B cell (primary cell): ENCODE results near the gene ME1. TPM values are rescaled to one million over a fixed set of nuclear protein-coding genes. Genes with fewer than 3 reads are reported as not detected.

Experiments
- ATAC-seq: fragments of 200-7000 bp; cut with Tn5 transposase; one replicate; pipeline ENCODE4 v1.10.0; 2021; ENCODE audit warnings: low read depth, mild to moderate bottlenecking, moderate number of reproducible peaks, moderate library complexity
- CTCF ChIA-PET: fragments of 350-600 bp; sonication (Branson Sonifier 250); formaldehyde crosslinking; loops from one replicate; lab custom pipeline; 2021; ENCODE audit warnings: antibody characterized with exemption, inconsistent platforms; lab: Charles Lee
- POLR2A ChIA-PET: fragments of 350-600 bp; sonication (Branson Sonifier 250); formaldehyde crosslinking; loops from one replicate; lab custom pipeline; 2021; ENCODE audit warnings: antibody characterized with exemption; lab: Charles Lee
- DNase-seq: peaks from one replicate; pipeline ENCODE4 v3.0.0; 2013
- H2AFZ ChIP-seq: 2 replicates; pipeline ENCODE4 v1.6.1; 2012; ENCODE audit warnings: mild to moderate bottlenecking, low read depth, low read length; ENCODE audit not compliant: insufficient read depth, poor library complexity, severe bottlenecking
- H3K27ac ChIP-seq, 2 donors: 1 replicate in 1 of 2; 2 replicates in 1 of 2; pipeline ENCODE4 v1.5.1; 2012 to 2013; ENCODE audit warnings: low read length in 2 of 2, mild to moderate bottlenecking in 2 of 2, moderate library complexity in 1 of 2
- H3K27me3 ChIP-seq, 4 experiments: fragments of 200-600 bp in 1 of 4; sonication (generic) in 1 of 4; replicated peaks in 1 of 4; 1 replicate in 2 of 4; 2 replicates in 2 of 4; pipeline versions ENCODE4 v1.6.1 to v1.7.0; 2013 to 2016; ENCODE audit warnings: low read length in 3 of 4, mild to moderate bottlenecking in 2 of 4, mixed read lengths in 1 of 4, moderate library complexity in 1 of 4; ENCODE audit not compliant: insufficient read depth in 4 of 4, control insufficient read depth in 3 of 4; ENCODE audit errors: control extremely low read depth in 1 of 4
- H3K36me3 ChIP-seq, 2 experiments: replicated peaks in 1 of 2; 1 replicate in 1 of 2; 2 replicates in 1 of 2; pipeline versions ENCODE4 v1.6.1 to v1.7.1; 2013; ENCODE audit warnings: low read length in 1 of 2; ENCODE audit not compliant: insufficient read depth in 2 of 2, control insufficient read depth in 1 of 2; ENCODE audit errors: control extremely low read depth in 1 of 2, extremely low read depth in 1 of 2
- H3K4me1 ChIP-seq, 2 donors: fragments of 200-600 bp in 1 of 2; sonication (generic) in 1 of 2; 1 replicate in 1 of 2; 2 replicates in 1 of 2; pipeline versions ENCODE4 v1.5.1 to v1.6.1; 2013 to 2017; ENCODE audit warnings: low read length in 2 of 2; ENCODE audit not compliant: control insufficient read depth in 2 of 2, insufficient read depth in 2 of 2
- H3K4me2 ChIP-seq: replicated peaks from 2 replicates; pipeline ENCODE3; 2012; ENCODE audit warnings: mild to moderate bottlenecking, low read depth, low read length; ENCODE audit not compliant: poor library complexity, severe bottlenecking
- H3K4me3 ChIP-seq, 5 experiments: fragments of 200-600 bp in 1 of 5; sonication (generic) in 1 of 5; 1 replicate in 3 of 5; 2 replicates in 2 of 5; pipeline versions ENCODE4 v1.5.1 to v1.7.0; 2011 to 2016; ENCODE audit warnings: low read length in 4 of 5, mild to moderate bottlenecking in 4 of 5, low read depth in 2 of 5, control low read depth in 1 of 5, moderate library complexity in 1 of 5; ENCODE audit not compliant: insufficient read depth in 1 of 5; ENCODE audit errors: control extremely low read depth in 1 of 5, extremely low read depth in 1 of 5
- H3K79me2 ChIP-seq: fragments of 200-600 bp; sonication (generic); one replicate; pipeline ENCODE4 v1.6.0; 2016; ENCODE audit warnings: low read length; ENCODE audit not compliant: control insufficient read depth, insufficient read depth
- H3K9ac ChIP-seq: fragments of 200-600 bp; sonication (generic); 2 replicates; pipeline ENCODE4 v1.6.1; 2017; ENCODE audit warnings: mild to moderate bottlenecking, low read length, moderate library complexity
- H3K9me3 ChIP-seq, 3 donors: one replicate each; pipeline versions ENCODE4 v1.6.1 to v1.7.1; 2013; ENCODE audit warnings: low read length in 2 of 3; ENCODE audit not compliant: control insufficient read depth in 2 of 3, insufficient read depth in 1 of 3; ENCODE audit errors: control extremely low read depth in 1 of 3
- H4K20me1 ChIP-seq: 2 replicates; pipeline ENCODE4 v1.6.0; 2012; ENCODE audit warnings: mild to moderate bottlenecking, low read length; ENCODE audit not compliant: insufficient read depth, control insufficient read depth, poor library complexity, severe bottlenecking
- H3K27ac Mint-ChIP-seq: one replicate; pipeline ENCODE4 v1.8.0; 2021; ENCODE audit warnings: mixed read lengths
- H3K27me3 Mint-ChIP-seq: one replicate; pipeline ENCODE4 v1.8.0; 2021; ENCODE audit warnings: mixed read lengths
- H3K4me1 Mint-ChIP-seq: one replicate; pipeline ENCODE4 v1.8.0; 2021; ENCODE audit warnings: mixed read lengths
- H3K4me3 Mint-ChIP-seq: one replicate; pipeline ENCODE4 v1.8.0; 2021; ENCODE audit warnings: mixed read lengths
- H3K9me3 Mint-ChIP-seq: one replicate; pipeline ENCODE4 v1.8.0; 2022; ENCODE audit warnings: mixed read lengths; ENCODE audit not compliant: insufficient read depth
- EZH2 ChIP-seq: IDR thresholded peaks from 2 replicates; pipeline ENCODE4 v1.6.1; 2012; ENCODE audit warnings: borderline replicate concordance, low read depth, mild to moderate bottlenecking, moderate library complexity, low read length; ENCODE audit not compliant: insufficient read depth, poor library complexity, severe bottlenecking
- WGBS: methylation state at CpG from one replicate; pipeline ENCODE4 v1.1.5; 2013; ENCODE audit warnings: missing lambda C conversion rate; ENCODE audit not compliant: insufficient coverage; 5-methylcytosine and 5-hydroxymethylcytosine counted together
- intact Hi-C: fragments of 100-400 bp; cut with micrococcal nuclease; formaldehyde crosslinking; loops from one replicate; pipeline ENCODE4 v1.10.0; 2022
- polyA plus RNA-seq: library from polyadenylated mRNA; depleted of rRNA; stranded (reverse); fragments of >200 nt; gene quantifications from 2 replicates; pipeline ENCODE4 v1.2.3, GENCODE V29; 2012
- total RNA-seq, 2 donors: library from RNA; stranded (reverse); fragments of 120-200 nt in 1 of 2; gene quantifications; 1 replicate in 1 of 2; 2 replicates in 1 of 2; pipeline versions ENCODE4 v1.2.3 to v1.2.4, GENCODE V29; 2013 to 2022
- TF ChIP-seq, protein P1 (sequence below): fragments of 200-600 bp; IDR thresholded peaks from one replicate; pipeline ENCODE4 v1.8.0; 2022; ENCODE audit warnings: antibody characterized with exemption, mild to moderate bottlenecking

Gene ME1
- total and polyA plus RNA-seq, 2 donors (not counting 1 experiment from before 2014, with no cell fraction given) = not detected

DNA sequence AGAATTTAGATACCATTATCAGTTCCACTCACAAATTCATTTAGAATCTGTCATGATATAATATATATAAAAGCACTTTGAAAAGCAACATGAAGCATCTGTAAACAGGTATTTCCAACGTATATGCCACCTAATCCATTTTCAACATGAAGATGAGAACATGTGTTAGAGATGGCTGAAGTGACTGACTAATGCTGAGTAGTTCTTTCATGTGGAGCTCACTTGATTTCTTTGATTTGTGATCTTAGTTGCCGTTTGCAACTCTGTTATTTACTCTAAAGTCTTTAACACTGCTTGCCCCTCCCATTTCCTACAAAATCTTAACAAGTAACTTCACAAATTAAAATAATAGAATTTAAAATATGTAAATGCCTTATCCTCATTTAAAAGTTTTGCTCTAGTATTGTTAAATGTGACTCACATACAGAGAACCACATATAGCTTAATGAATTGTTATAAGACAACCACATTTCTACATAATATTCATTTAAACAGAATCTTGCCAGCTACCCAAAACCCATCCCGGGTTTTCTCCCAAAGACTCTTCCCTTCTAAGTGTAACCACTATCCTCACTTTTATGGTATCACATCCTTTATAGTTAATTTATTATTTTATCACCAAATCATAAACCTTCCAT is 78.3 kb downstream of the ME1 start:
- Histone ChIP-seq H4K20me1 (no peaks in the 10 kb centered on the region), H3K4me1 (no peaks in the 10 kb centered on the region), H3K4me2 (no peak overlapping the region), H3K36me3 (no peaks in the 10 kb centered on the region), H3K4me3 (no peak overlapping the region), H3K27ac (no peak overlapping the region), H3K79me2 (no peaks in the 10 kb centered on the region), H3K9ac (no peak overlapping the region), H2AFZ (no peak overlapping the region), H3K27me3 (no peaks in the 10 kb centered on the region), H3K9me3 (no peaks in the 10 kb centered on the region)
- POLR2A ChIA-PET = no interaction called here
- Mint-ChIP-seq H3K9me3 (no peaks in the 10 kb centered on the region), H3K4me3 (no peak overlapping the region), H3K27me3 (no peaks in the 10 kb centered on the region), H3K27ac (no peak overlapping the region), H3K4me1 (no peaks in the 10 kb centered on the region)
- 83% methylated on average over 1 of the region's 3 CpGs for WGBS
- intact Hi-C loops = no loop called here
- TF ChIP-seq, protein P1, sequence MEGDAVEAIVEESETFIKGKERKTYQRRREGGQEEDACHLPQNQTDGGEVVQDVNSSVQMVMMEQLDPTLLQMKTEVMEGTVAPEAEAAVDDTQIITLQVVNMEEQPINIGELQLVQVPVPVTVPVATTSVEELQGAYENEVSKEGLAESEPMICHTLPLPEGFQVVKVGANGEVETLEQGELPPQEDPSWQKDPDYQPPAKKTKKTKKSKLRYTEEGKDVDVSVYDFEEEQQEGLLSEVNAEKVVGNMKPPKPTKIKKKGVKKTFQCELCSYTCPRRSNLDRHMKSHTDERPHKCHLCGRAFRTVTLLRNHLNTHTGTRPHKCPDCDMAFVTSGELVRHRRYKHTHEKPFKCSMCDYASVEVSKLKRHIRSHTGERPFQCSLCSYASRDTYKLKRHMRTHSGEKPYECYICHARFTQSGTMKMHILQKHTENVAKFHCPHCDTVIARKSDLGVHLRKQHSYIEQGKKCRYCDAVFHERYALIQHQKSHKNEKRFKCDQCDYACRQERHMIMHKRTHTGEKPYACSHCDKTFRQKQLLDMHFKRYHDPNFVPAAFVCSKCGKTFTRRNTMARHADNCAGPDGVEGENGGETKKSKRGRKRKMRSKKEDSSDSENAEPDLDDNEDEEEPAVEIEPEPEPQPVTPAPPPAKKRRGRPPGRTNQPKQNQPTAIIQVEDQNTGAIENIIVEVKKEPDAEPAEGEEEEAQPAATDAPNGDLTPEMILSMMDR = no peak
- TF ChIP-seq EZH2 = no peak
- DNase-seq = no peak
- ATAC-seq = no peak
- CTCF ChIA-PET = no interaction called here

DNA sequence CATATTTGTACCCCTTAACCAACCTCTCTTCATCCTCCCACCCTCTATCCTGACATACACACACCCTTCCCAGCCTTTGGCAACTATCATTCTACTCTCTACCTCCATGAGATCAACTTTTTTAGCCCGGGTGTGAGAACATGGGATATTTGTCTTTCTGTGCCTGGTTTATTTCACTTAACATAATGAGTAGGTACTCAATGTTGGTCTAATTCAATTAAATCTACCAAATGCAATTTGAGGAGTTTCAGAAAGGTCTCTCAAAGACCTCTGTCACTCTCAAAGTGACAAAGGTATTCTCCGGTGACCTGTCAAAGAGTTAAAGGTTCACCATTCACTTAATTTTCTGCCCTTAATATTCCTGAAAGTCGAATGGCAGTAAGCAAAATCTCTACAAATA is 87.7 kb downstream of the ME1 start:
- Mint-ChIP-seq H3K4me3 (no peak overlapping the region), H3K27me3 (no peaks in the 10 kb centered on the region)

More for the DNA sequence above, 87.7 kb downstream of the ME1 start:
- TF ChIP-seq EZH2 = no peak
- TF ChIP-seq, protein P1 = no peak
- no peak overlapping the region for H3K4me3 ChIP-seq
- no peaks in the 10 kb centered on the region for H3K27me3 ChIP-seq
- WGBS = no CpG with 5 or more reads among the region's 3 CpGs
- no peaks in the 10 kb centered on the region for H3K9me3 ChIP-seq
- ATAC-seq (no peak), DNase-seq (no peak)
- H3K4me2 ChIP-seq = no peak overlapping the region
- no peaks in the 10 kb centered on the region for H4K20me1 ChIP-seq
- H3K4me1 ChIP-seq = no peaks in the 10 kb centered on the region
- POLR2A ChIA-PET = no interaction called here
- no peaks in the 10 kb centered on the region for H3K36me3 ChIP-seq
- no peak overlapping the region for H3K27ac ChIP-seq
- no peak overlapping the region for H2AFZ ChIP-seq
- no peak overlapping the region for H3K9ac ChIP-seq
- intact Hi-C loops = no loop called here
- Mint-ChIP-seq H3K9me3 (no peaks in the 10 kb centered on the region), H3K4me1 (no peaks in the 10 kb centered on the region), H3K27ac (no peak overlapping the region)
- no peaks in the 10 kb centered on the region for H3K79me2 ChIP-seq
- CTCF ChIA-PET = no interaction called here
